Pancreas (tissue), 10 donors: ENCODE results near the gene NELL1. TPM values are rescaled to one million over a fixed set of nuclear protein-coding genes. Genes with fewer than 3 reads are reported as not detected.

ENCODE experiments used
- ATAC-seq, 4 donors: fragments of 200-7000 bp; cut with Tn5 transposase; one replicate each; pipeline versions ENCODE4 v1.8.0 to v1.9.1; 2020; ENCODE audit warnings: mild to moderate bottlenecking in 4 of 4, moderate library complexity in 4 of 4
- DNase-seq, 6 donors: peaks; one replicate each; pipeline ENCODE4 v3.0.0-alpha.2; 2020
- FAIRE-seq: peaks from 2 replicates; lab custom pipeline; 2012; peaks lifted over from hg19 to GRCh38; lab: Jason Lieb, UNC
- H3K27ac ChIP-seq, 4 donors: fragments of 200-600 bp; sonication (generic); 1 replicate in 3 of 4; 2 replicates in 1 of 4; pipeline versions ENCODE4 v1.5.0 to v1.8.0; 2020
- H3K27me3 ChIP-seq, 4 donors: fragments of 200-600 bp; one replicate each; pipeline ENCODE4 v1.8.0; 2021
- H3K36me3 ChIP-seq, 3 donors: fragments of 200-600 bp; sonication (generic) in 1 of 3; one replicate each; pipeline versions ENCODE4 v1.5.0 to v1.8.0; 2020 to 2021
- H3K4me1 ChIP-seq, 3 donors: fragments of 200-600 bp; one replicate each; pipeline ENCODE4 v1.8.0; 2021
- H3K4me3 ChIP-seq, 4 donors: fragments of 200-600 bp; sonication (generic) in 2 of 4; one replicate each; pipeline versions ENCODE4 v1.5.0 to v1.8.0; 2020 to 2021
- H3K9me3 ChIP-seq, 4 donors: fragments of 200-600 bp; one replicate each; pipeline ENCODE4 v1.8.0; 2021
- CTCF ChIP-seq, 4 donors: fragments of 200-600 bp; sonication (generic) in 3 of 4; IDR thresholded peaks; one replicate each; pipeline versions ENCODE4 v1.5.0 to v1.8.0; 2021; ENCODE audit warnings: antibody characterized with exemption in 4 of 4
- WGBS, 2 donors: extraction: QIAGEN DNeasy Blood & Tissue Kit; methylation state at CpG; one replicate each; pipeline ENCODE4 v1.1.7; 2013; 5-methylcytosine and 5-hydroxymethylcytosine counted together
- intact Hi-C, 3 donors: fragments of 100-400 bp; cut with DNase I; formaldehyde crosslinking; loops; one replicate each; pipeline versions ENCODE4 v1.11.1 to v1.14.2; 2022
- polyA plus RNA-seq, 2 donors: library from polyadenylated mRNA; stranded (reverse); fragments of 200-250 nt; gene quantifications; one replicate each; pipeline ENCODE4 v1.2.3, GENCODE V29; 2013
- total RNA-seq, 6 donors: library from RNA; stranded (reverse); fragmentation: NEBNext Ultra II Directional in 4 of 6; extraction: Animal tissue kit (Norgen Biotek cat#: 25700) in 4 of 6; gene quantifications; one replicate each; pipeline versions ENCODE4 v1.2.1 to v1.2.4, GENCODE V29; 2021 to 2023
- donor health status: healthy with polysubstance abuse.
- donor health status: DM: no; HTN: no; CAD: no; lungs with moderate emphysema.
- donor health status: DM: no; HTN: no; CAD: no.
- donor health status: control.
- donor health status: control.
- donor health status: Bipolar disorder and iron deficiency.
- donor health status: DM: yes; HTN: yes; CAD: no.
- donor health status: DM: no; HTN: no; CAD: no.
- donor health status: DM: no; HTN: no; CAD: no.
- donor health status: DM: yes; HTN: yes; CAD: no.

Gene NELL1
- total and polyA plus RNA-seq, 8 donors = not detected

GRCh38 chr11:21485006-21485405 is 815.6 kb downstream of the NELL1 start:
- FAIRE-seq = no peak
- intact Hi-C loops = no loop called here

GRCh38 chr11:21485426-21485825 is 816.0 kb downstream of the NELL1 start:
- no peak for TF ChIP-seq CTCF (IDR thresholded peaks at IDR 0.05)
- WGBS, 2 donors = 61 to 68% methylated on average over 5 of the region's 5 CpGs
- Histone ChIP-seq H3K27ac (no peak overlapping the region), H3K27me3 (no peaks in the 10 kb centered on the region), H3K9me3 (no peaks in the 10 kb centered on the region), H3K4me1 (no peaks in the 10 kb centered on the region), H3K36me3 (no peaks in the 10 kb centered on the region), H3K4me3 (no peak overlapping the region)
- ATAC-seq = no peak
- intact Hi-C loops = no loop called here
- no peak for FAIRE-seq
- DNase-seq = peak in 1 of 6 donors; percentile 19

More at GRCh38 chr11:21485006-21485405, 815.6 kb downstream of the NELL1 start:
- Histone ChIP-seq H3K36me3 (no peaks in the 10 kb centered on the region), H3K4me1 (no peaks in the 10 kb centered on the region), H3K9me3 (no peaks in the 10 kb centered on the region), H3K27ac (no peak overlapping the region), H3K27me3 (no peaks in the 10 kb centered on the region), H3K4me3 (no peak overlapping the region)
- ATAC-seq (no peak), DNase-seq (no peak)
- 60 to 78% methylated on average over 1 of the region's 1 CpG for WGBS, 2 donors
- TF ChIP-seq CTCF (IDR thresholded peaks at IDR 0.05) = no peak

DNA sequence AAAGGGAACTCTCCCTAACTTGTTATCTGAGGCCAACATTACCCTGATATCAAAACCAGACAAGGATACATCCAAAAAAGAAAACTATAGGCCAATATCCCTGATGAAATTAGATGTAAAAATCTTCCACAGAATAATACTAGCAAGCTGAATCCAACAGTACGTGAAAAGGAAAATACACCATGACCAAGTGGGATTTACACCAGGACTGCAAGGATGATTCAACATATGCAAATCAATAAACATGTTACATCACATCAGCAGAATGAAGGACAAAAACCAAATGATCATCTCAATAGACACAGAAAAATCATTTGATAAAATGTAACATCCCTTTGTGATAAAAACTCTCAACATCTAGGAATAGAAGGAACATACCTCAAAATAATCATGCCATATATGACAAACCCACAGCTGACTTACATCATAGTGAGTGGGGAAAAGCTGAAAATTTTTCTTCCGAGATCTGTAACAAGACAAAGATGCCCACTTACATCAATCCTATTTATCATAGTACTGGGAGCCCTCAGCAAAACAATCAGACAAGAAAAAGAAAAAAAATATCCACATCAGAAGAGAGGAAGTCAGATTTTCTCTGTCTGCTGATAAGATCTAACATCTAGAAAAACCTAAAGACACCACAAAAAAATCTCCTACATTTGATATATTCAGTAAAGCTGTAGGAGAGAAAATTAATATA is 820.2 kb downstream of the NELL1 start:
- TF ChIP-seq CTCF (IDR thresholded peaks at IDR 0.05) = no peak
- intact Hi-C loops = no loop called here
- Histone ChIP-seq H3K4me1 (no peaks in the 10 kb centered on the region), H3K36me3 (no peaks in the 10 kb centered on the region), H3K4me3 (no peak overlapping the region), H3K27ac (no peak overlapping the region), H3K27me3 (no peaks in the 10 kb centered on the region), H3K9me3 (no peaks in the 10 kb centered on the region)
- ATAC-seq = no peak
- DNase-seq = no peak
- FAIRE-seq = no peak
- WGBS, 2 donors = 66 to 78% methylated on average over 2 of the region's 2 CpGs

DNA sequence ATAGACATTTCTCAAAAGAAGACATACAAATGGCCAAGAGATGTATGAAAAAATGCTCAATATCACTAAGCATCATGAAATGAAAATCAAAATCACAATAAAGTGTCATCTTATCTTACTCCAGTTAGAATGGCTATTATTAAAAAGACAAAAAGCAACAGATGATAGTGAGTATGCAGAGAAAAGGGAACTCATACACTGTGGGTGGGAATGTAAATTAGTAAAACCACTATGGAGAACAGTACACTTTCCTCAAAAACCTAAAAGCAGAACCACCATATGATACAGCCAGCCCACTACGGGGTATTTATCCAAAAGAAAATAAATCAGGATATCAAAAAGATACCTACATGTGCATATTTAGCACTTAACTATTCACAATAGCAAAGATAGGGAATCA is 823.5 kb downstream of the NELL1 start:
- WGBS, 2 donors = 82 to 91% methylated on average over 1 of the region's 1 CpG
- no peaks in the 10 kb centered on the region for H3K36me3 ChIP-seq
- H3K27me3 ChIP-seq = no peaks in the 10 kb centered on the region
- no peak for FAIRE-seq
- intact Hi-C loops = no loop called here
- no peak overlapping the region for H3K27ac ChIP-seq
- no peak overlapping the region for H3K4me3 ChIP-seq
- no peaks in the 10 kb centered on the region for H3K9me3 ChIP-seq
- DNase-seq = no peak
- H3K4me1 ChIP-seq = no peaks in the 10 kb centered on the region
- no peak for TF ChIP-seq CTCF (IDR thresholded peaks at IDR 0.05)
- no peak for ATAC-seq

- Histone ChIP-seq H3K27ac (no peak overlapping the region), H3K4me1 (no peaks in the 10 kb centered on the region), H3K4me3 (no peak overlapping the region), H3K36me3 (no peaks in the 10 kb centered on the region), H3K9me3 (no peaks in the 10 kb centered on the region), H3K27me3 (no peaks in the 10 kb centered on the region)
- WGBS, 2 donors = 76 to 88% methylated on average over 4 of the region's 4 CpGs
- TF ChIP-seq CTCF (IDR thresholded peaks at IDR 0.05) = no peak
- intact Hi-C loops = no loop called here
- DNase-seq = no peak
- FAIRE-seq = no peak
- ATAC-seq = no peak
Measured at GRCh38 chr11:21494946-21495345, 825.6 kb downstream of the NELL1 start.
